Measurements from ENCODE around the gene RBPJL. TPM values are rescaled to one million over a fixed set of nuclear protein-coding genes. Genes with fewer than 3 reads are reported as not detected.
A peak's percentile ranks its signal among the peaks of the same experiment; 100 is the strongest.

Gene RBPJL
- total RNA-seq, 1 donor from 2014 or later = not detected

- Histone ChIP-seq H3K4me3 (peak overlapping the region in 1 of 2 donors; percentile 7), H3K27me3 (no peaks in the 10 kb centered on the region), H3K36me3 (peaks cover 20 to 29% of the 10 kb centered on the region in 2 donors), H3K27ac (peak overlapping the region; percentile 89 to 93), H3K4me1 (peaks cover 26 to 60% of the 10 kb centered on the region in 2 donors), H3K9me3 (no peaks in the 10 kb centered on the region)
- TF ChIP-seq CTCF (IDR thresholded peaks at IDR 0.05) = no peak
- peak; percentile 35 to 92 for DNase-seq (ENCODE audit: low spot score in 2 of 2)
- intact Hi-C loops (cut with DNase I) = loop anchor here (2.0 to 5.0 kb wide), 2 partner anchors 25 to 440 kb away; partner anchors contain the start of gene SYS1
Measured at GRCh38 chr20:45337367-45338120, 30.9 kb downstream of the RBPJL start.

DNA sequence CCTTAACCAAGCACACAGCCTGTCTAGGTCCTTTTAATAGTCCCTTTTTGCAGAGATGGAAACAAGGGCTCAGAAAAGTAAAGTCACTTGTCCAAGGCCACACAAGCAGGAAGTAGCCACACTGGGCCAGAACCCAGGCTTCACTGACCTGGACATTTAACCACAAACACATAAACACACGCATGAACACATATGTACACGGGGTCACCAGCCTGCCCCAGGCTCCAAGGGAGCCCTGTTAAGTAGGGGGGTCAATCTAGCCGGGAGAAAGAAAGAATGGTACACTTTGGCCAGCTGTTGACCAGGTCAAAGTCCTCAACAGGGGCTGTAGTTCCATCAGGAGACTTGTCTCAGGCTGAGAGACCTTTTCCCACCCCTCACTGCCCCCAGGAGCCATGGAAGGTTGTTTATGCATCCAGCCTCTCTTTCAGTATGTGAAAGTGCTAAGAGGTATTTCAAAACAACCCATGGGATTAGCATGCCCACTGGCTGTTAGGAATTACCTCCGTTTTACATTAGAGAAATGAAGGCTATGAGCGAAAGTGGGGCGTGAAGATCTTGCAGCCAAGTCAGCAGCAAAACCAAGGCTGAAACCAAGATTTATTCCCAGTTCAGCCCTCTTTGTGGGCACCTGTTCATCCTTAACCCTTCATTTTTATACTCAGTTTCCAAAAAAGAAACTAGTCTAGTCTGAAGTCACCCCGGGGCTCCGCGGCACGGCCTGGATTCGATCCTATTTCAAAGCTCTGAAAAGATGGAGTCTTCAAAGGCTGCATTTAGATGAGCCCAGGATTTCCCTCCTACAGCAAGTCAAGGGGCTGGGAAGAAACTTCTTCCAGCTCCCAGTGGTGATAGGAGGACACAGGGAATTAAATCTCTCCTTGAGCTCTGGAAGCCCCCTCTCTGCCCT lies 31.7 kb downstream of the RBPJL start:
- Histone ChIP-seq H3K36me3 (peaks cover 12 to 21% of the 10 kb centered on the region in 2 donors), H3K4me1 (peaks cover 33 to 68% of the 10 kb centered on the region in 2 donors), H3K27me3 (no peaks in the 10 kb centered on the region), H3K9me3 (no peaks in the 10 kb centered on the region), H3K27ac (peak overlapping the region; percentile 89 to 93), H3K4me3 (peak overlapping the region in 1 of 2 donors; percentile 7)
- no peak for TF ChIP-seq CTCF (IDR thresholded peaks at IDR 0.05)
- DNase-seq (ENCODE audit: low spot score in 2 of 2) = no peak
- intact Hi-C loops (cut with DNase I) = loop anchor here (5.0 kb wide), 1 partner anchor 439 kb away; no protein-coding TSS in a partner anchor

DNA sequence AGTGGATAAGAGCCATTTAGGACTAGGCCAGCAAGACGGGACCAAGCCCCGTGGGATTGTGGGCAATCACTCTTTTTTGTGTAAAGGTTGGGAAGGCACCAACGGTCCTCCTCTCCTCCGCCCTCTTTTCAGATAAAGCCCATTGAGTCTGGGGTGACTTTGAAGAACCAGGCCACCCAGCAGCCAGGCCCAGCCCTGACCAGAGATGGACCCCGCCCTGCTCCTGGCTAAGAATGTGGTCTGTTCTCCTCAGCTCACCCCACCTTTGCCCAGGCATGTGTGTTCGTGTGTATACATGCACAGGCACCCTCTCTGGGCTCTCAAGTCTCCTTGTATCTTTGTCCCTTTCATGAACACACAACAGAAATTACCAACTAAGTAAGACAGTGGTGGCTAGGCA lies 32.4 kb downstream of the RBPJL start:
- intact Hi-C loops (cut with DNase I) = loop anchor here (5.0 kb wide), 1 partner anchor 438 kb away; no protein-coding TSS in a partner anchor
- peaks cover 11 to 16% of the 10 kb centered on the region in 2 donors for H3K36me3 ChIP-seq
- TF ChIP-seq CTCF (IDR thresholded peaks at IDR 0.05) = no peak
- H3K27ac ChIP-seq = peak overlapping the region; percentile 89 to 93
- DNase-seq (ENCODE audit: low spot score in 2 of 2) = no peak
- H3K27me3 ChIP-seq = no peaks in the 10 kb centered on the region
- no peak overlapping the region for H3K4me3 ChIP-seq
- H3K9me3 ChIP-seq = no peaks in the 10 kb centered on the region
- peaks cover 40 to 76% of the 10 kb centered on the region in 2 donors for H3K4me1 ChIP-seq

- no peak for TF ChIP-seq CTCF (IDR thresholded peaks at IDR 0.05)
- H3K9me3 ChIP-seq = no peaks in the 10 kb centered on the region
- no peak overlapping the region for H3K4me3 ChIP-seq
- H3K27ac ChIP-seq = peak overlapping the region; percentile 89 to 93
- no peaks in the 10 kb centered on the region for H3K27me3 ChIP-seq
- peaks cover 40 to 81% of the 10 kb centered on the region in 2 donors for H3K4me1 ChIP-seq
- no peak for DNase-seq (ENCODE audit: low spot score in 2 of 2)
- H3K36me3 ChIP-seq = peaks cover 9 to 10% of the 10 kb centered on the region in 2 donors
- intact Hi-C loops (cut with DNase I) = loop anchor here (5.0 kb wide), 1 partner anchor 438 kb away; no protein-coding TSS in a partner anchor
Measured at GRCh38 chr20:45339799-45340198, 33.2 kb downstream of the RBPJL start.

- Histone ChIP-seq H3K9me3 (no peaks in the 10 kb centered on the region), H3K4me1 (peaks cover 41 to 86% of the 10 kb centered on the region in 2 donors), H3K36me3 (peaks cover 4 to 5% of the 10 kb centered on the region in 2 donors), H3K27me3 (no peaks in the 10 kb centered on the region), H3K27ac (peak overlapping the region; percentile 89 to 93), H3K4me3 (no peak overlapping the region)
- intact Hi-C loops (cut with DNase I) = no loop called here
- DNase-seq (ENCODE audit: low spot score in 2 of 2) = no peak
- no peak for TF ChIP-seq CTCF (IDR thresholded peaks at IDR 0.05)
Measured at GRCh38 chr20:45340236-45340847, 33.7 kb downstream of the RBPJL start.
